ENCODE measurements around the gene SPECC1L.
"Not testable (repeated sequence)": the region's sequence is repeated elsewhere in the genome, so short reads cannot be mapped to it uniquely, and the experiment has no call there.

SPECC1L gene

GRCh38 chr22:24289114-24289513, 18.5 kb downstream of the SPECC1L start:
- DNase-seq, result no peak

- no peak for DNase-seq
Observed at GRCh38 chr22:24289741-24290163, 19.1 kb downstream of the SPECC1L start.

GRCh38 chr22:24290459-24290858, 19.8 kb downstream of the SPECC1L start:
- DNase-seq, result no peak

- no peak for DNase-seq
Observed at GRCh38 chr22:24291515-24292201, 21.0 kb downstream of the SPECC1L start.

GRCh38 chr22:24292202-24292830, 21.7 kb downstream of the SPECC1L start:
- DNase-seq, result not testable (repeated sequence)

- DNase-seq, result not testable (repeated sequence)
Observed at GRCh38 chr22:24294913-24295312, 24.3 kb downstream of the SPECC1L start.

- not testable (repeated sequence) for DNase-seq
Observed at GRCh38 chr22:24298497-24299155, 28.0 kb downstream of the SPECC1L start.

GRCh38 chr22:24300522-24300921, 29.9 kb downstream of the SPECC1L start:
- DNase-seq, result not testable (repeated sequence)

GRCh38 chr22:24302591-24302990, 32.0 kb downstream of the SPECC1L start:
- DNase-seq, result no peak

- DNase-seq, result no peak
Observed at GRCh38 chr22:24303007-24303406, 32.4 kb downstream of the SPECC1L start.

GRCh38 chr22:24304062-24304675, 33.5 kb downstream of the SPECC1L start:
- no peak for DNase-seq

GRCh38 chr22:24305260-24305692, 34.6 kb downstream of the SPECC1L start:
- no peak for DNase-seq

GRCh38 chr22:24310969-24311368, 40.3 kb downstream of the SPECC1L start:
- DNase-seq, result no peak

GRCh38 chr22:24315367-24315966, 44.8 kb downstream of the SPECC1L start:
- no peak for DNase-seq

GRCh38 chr22:24316264-24316663, 45.6 kb downstream of the SPECC1L start:
- not testable (repeated sequence) for DNase-seq

- not testable (repeated sequence) for DNase-seq
Observed at GRCh38 chr22:24317511-24317910, 46.9 kb downstream of the SPECC1L start.

GRCh38 chr22:24319451-24319850, 48.8 kb downstream of the SPECC1L start:
- DNase-seq, result no peak

GRCh38 chr22:24321999-24322398, 51.4 kb downstream of the SPECC1L start:
- no peak for DNase-seq

- no peak for DNase-seq
Observed at GRCh38 chr22:24322522-24322921, 51.9 kb downstream of the SPECC1L start.

- no peak for DNase-seq
Observed at GRCh38 chr22:24323233-24323632, 52.6 kb downstream of the SPECC1L start.

GRCh38 chr22:24323695-24324094, 53.1 kb downstream of the SPECC1L start:
- DNase-seq, result no peak

GRCh38 chr22:24324137-24324536, 53.5 kb downstream of the SPECC1L start:
- DNase-seq, result no peak
